HG02798 (cell line): ENCODE results near the gene FHIT.
A peak's percentile ranks its signal among the peaks of the same experiment; 100 is the strongest.

ENCODE experiments used
- ATAC-seq: cut with Tn5 transposase; IDR thresholded peaks from one replicate; pipeline ENCODE4 v1.9.1; 2021; ENCODE audit warnings: mild to moderate bottlenecking; ENCODE audit not compliant: unreplicated experiment, poor library complexity

Gene FHIT

DNA sequence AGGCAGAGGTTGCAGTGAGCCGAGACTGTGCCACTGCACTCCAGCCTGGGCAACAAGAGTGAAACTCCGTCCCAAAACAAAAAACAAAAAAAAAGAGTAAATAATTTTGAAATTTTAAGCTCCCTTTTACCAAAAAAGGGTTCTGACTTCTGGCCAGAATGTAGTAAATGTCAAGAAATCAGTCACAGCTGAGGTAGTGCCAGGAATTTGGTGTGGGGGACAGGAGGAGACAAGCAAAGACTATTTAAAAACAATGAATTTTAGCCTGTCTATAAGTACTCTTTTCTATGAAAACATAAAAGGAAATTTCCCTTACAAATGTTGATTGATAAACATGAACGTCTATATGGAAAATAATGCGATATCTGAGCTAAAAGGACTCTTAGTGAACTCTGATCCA is 363.7 kb downstream of the FHIT start:
- ATAC-seq = no peak

DNA sequence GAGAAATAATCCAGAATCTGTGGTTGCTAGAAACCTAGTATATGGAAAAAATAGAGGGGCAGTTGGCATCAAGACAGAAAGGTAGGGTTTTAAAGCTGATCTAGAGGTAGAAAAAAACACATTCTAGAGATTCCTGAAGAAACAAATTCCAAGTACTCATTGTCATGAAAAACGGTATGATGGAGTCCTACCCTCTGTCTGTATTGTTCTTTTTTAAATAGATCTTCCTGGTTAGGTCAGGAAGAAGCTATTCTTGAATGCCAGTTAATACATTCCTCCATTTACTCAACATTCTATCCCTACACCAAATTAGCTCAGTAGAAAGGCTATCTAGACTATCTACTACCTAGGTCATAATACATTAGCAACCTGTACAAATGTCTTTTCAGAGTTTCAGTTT is 364.7 kb downstream of the FHIT start:
- no peak for ATAC-seq

DNA sequence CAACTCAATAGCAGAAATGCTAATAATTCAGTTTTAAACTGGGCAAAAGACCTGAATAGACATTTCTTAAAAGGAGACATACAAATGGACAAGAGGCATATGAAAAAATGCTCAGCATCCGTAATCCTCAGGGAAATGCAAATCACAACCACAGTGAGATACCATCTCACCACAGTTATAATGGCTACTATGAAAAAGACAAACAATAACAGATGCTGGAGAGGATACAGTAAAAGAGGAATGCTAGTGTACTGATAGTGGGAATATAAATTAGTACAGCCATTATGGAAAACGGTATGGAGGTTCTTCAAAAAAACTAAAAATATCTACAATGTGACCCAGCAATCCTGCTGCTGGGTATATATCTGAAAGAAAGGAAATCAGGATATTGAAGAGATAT is 367.2 kb downstream of the FHIT start:
- no peak for ATAC-seq

DNA sequence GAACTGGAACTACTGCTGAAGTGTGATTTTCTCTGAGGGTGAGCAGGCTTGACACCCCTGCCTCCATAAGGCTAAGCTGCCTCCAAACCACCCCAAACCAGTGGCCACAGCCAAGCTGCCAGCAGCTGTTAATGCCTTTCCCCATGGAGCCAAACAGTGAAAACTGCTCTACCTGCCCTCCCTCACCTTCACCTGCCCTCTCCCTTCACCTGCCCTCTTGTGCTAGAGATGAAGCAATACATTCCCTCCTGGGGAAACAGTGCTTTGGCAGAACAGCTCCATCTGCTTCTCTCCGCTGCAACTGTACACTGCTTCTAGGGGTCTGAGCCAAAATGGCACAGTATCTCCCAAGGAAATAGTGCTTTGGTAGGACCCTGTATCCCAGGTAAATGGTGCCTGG is 374.1 kb downstream of the FHIT start:
- ATAC-seq = no peak

DNA sequence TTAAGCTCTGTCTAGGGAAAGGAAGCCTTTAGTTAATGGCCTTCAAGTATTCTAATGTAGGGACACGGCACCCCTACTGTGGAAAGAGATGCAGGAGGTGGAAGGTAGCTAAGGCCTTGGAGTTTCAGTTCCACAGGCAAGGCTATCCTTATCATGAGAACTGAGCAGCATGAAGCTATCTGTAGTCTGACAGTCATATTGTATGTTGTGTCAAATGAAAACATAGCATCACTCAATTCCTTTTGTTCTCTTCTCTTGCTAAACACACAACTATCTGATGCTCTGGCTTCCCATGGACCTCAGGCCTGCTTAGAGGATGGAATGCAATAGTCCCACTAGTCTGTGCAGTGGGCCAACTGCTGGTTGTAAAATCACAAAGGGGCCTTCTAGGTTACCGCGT is 380.9 kb downstream of the FHIT start:
- ATAC-seq = no peak

DNA sequence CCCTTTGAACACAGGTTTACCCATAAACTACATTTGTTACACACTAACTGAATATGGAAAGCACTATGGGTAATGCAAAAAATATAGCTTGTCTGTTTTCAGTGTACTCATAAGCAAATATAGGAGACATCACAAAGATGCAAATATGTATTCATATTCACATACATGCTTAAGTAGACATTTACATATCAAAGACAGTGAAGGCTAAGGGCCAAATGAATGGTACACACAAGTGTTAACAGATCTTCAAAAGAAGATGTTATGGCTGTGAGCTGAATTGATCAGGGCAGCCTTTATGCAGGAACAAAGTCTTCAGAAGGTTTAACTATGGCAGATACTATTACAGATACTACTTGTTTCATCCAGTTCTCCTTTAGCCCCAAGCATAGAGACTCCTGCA is 384.1 kb downstream of the FHIT start:
- no peak for ATAC-seq

DNA sequence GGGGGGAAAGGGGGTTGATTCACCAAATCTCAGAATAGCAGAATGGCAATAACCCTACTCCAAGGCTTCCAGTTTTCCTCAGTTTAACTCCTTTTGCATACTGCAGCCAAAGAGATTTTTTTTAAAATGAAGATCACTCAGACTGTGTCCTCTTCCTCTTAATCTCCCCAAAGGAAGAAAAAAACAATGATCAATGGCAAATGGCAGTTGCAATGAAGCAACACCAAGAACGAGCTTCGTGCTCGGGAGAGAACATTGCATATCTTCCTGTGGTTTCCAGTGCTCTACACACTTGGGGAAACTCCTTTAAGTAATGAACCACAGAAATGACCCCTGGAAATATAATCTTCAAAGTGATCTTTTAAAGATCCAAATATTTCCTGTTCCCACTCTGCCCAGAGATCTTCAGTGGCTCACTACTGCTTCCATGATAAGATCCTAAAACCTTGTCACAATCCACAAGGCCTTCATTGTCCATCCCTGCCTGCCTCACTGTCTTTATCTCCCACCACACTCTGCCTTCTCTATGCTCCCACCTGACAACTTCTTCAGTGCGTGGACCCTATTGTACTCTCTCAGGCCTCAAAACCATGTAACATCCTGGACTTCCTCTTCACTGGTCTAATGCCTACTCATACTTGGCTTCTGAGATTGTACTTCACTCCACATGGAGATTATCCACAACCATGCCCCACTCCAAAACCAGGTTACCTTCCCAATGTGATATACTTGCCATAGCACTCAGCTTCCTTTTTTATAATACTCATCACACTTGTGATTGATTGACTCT is 394.8 kb downstream of the FHIT start:
- ATAC-seq = no peak

DNA sequence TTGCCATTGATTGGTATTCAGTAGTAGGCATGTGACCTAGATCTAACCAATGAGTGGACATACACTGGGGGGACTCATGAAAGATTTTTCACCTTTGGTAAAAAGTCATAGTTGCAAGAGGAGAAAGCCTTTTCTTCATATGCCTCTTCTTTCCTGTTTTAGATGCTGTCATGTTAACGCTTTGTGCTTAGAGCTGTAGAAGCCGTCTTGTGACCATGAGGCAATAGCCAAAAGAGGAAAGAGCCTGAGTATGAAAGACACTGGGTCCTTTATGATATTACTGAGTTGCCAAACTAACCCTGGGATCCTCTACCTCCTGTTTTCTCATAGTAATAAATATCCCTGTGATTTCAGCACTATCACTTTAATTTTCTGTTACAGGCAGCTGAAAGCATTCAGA is 396.0 kb downstream of the FHIT start:
- ATAC-seq = no peak

DNA sequence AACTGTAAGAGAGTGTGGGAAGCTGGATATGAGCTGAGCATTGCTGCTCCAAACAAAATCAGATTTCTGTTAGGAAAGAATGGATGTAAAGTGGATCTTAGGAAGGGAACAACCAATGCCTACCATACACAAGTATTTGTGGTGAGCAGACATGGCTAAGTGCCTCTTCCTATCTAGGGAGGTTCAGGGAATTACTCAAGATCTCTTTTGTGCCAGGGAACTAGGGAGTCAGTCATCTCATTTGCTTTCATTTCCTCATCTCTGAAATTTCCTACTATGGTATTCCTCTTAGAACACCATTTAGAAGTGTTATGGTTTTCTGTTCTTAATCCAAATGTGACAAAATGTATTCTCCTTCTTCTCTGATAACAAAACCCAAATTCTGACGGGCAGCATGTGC is 396.5 kb downstream of the FHIT start:
- ATAC-seq = no peak

DNA sequence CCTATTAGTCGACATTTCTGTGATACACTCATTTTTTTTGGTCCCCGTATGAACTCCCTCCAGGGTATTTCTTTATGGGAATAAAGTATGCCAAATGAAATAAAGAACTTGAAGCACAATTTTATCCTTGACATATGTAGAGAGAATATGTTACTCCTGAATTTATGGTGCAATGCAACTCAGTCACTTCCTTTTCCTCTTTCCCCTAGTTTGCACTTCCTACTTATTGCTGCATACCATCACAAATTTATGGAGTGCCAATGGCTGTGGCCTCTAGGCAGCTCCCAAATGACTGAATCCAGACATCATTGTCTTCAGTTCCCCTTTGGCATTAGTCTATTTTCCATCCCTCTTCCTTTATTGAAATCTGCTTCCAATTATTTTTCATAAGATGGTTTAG is 403.5 kb downstream of the FHIT start:
- no peak for ATAC-seq

DNA sequence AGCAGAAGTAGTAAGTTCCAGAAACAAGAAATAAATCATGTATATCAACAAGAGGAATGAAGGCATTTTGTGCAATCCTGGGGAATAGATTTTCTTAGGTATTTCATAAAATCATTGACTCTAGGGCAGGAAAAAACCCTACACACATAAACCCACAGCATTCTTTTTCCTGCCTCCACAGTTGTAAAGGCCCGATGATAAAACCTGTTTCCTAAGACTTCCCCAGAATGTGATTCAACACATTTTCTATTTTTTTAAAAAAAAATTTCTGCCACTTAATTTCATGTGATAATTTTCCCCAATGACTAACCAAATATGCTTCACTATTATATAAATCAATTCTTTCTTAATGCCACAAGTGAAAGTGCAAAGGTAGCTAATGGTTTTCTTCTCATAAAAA is 407.0 kb downstream of the FHIT start:
- no peak for ATAC-seq

DNA sequence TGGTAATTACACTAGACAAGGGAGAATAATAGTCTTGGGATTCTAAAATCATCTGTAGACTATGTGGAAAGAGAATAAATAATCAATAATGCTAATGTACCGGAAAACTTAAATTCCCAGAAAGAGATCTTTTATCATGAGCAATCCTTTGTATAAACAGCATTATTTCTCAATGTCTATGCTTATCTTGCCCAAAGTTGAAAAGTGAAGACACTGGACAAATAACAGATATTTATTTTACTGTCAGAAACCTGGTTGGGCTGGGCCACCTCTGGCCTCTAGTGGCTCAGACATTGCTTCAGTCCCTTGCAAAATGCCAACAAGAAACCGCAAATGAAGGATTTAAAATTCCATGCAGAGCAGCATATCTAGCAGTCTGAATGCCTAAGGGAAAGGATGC is 409.9 kb downstream of the FHIT start:
- no peak for ATAC-seq

DNA sequence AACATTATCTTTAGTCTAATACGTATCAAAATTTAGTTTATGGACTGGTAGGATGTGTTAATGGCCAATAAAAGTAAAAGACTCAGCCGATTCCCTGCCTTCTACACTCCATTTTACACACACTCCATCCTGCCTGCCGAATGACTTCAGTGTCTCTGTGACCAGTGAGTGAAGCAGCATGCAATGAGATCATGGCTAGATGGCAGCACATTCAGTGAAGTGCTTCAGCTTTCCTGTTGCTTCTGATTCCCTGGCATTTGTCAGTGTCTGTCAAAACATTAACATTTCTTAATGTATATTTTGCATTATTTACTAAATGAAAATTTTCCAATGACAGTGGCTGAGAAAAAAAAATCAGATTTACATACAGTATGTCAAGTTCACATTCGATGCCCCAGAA is 412.0 kb downstream of the FHIT start:
- ATAC-seq = no peak

DNA sequence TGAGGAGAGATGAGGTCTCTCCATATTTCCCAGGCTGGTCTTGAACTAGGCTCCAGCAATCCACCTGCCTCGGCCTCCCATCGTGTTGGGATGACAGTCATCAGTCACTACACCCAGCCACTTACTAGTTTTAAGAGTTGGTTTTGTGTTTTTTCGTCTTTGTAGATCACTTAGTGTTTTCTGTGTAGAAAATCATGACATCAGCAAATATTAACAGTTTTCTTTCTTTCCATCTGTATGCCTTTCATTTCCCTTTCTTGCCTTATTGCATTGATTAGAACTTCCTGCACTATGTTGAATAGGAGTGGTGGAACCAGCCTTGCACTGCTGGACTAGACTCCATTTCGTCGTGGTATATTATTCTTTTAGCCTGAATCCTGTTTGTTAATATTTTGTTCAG is 415.5 kb downstream of the FHIT start:
- no peak for ATAC-seq

DNA sequence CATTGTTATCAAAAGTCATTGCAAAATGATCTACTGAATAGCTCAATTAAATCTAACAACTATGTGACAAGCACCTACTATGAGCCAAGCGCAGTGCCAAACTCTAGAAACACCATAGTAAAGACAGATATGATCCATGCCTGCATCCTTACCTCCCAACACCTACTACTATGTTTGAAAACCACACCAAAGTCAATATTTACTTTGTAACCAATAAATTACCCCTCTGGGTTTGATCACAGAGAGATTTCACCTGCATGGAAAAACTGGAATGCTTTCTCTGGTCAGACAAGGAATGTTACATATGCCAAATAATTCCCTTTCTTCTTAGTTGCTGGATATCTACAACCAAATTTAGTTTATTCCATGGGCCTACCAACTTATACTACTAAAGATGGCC is 422.2 kb downstream of the FHIT start:
- ATAC-seq = no peak

DNA sequence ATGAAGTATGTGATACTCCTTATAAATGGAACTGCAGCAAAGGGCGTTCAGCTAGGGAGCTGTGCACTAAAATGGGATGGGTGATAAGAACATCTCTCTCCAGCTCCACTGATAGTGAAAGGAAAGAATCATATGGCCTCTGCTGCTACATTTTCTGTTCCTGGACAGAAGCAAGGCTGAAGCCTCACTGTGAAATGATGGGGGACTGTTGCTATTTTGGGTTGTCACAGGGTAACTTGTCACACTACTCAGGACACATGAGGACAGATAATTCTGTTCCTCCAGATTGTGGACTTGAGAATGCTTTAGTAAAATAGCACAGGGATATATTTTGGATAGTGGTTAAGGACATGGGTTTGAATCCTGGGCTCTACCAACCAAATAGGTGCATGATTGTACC is 423.6 kb downstream of the FHIT start:
- no peak for ATAC-seq

DNA sequence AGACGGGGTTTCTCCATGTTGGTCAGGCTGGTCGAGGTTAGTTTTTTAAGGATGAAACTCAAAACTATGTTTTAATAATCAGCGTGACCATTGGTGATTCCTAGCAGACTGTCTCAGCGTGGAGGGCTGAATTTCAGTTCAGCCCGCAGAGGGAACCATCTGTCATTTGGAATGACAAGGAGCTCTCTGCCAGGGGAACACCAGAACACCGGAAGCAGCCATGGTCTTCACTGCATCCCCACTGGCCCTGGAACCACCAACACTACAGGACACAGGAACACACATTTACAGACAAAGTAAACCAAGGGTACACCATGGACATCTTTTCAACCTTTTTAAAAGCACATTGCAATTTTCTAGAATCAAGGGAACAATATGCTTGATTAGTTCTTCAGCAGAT is 424.7 kb downstream of the FHIT start:
- no peak for ATAC-seq

DNA sequence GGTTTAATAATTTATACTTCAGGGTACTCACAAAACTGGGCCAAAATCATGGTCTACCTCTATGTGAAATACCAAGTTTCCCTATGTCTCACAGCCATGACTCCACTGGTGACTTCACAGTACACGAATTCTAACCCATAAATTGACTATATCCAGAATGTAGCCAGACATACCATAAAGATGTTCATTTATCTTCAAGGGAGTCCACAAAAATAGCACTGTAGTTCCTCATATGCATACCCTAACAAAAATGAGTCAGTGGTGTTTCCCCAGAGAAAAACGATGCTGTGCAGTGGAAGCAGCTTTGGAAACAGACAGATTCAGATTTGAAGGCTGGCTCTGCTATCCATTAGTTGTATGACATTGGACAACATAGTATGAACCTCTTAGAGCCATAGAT is 438.8 kb downstream of the FHIT start:
- peak; percentile 49 for ATAC-seq

DNA sequence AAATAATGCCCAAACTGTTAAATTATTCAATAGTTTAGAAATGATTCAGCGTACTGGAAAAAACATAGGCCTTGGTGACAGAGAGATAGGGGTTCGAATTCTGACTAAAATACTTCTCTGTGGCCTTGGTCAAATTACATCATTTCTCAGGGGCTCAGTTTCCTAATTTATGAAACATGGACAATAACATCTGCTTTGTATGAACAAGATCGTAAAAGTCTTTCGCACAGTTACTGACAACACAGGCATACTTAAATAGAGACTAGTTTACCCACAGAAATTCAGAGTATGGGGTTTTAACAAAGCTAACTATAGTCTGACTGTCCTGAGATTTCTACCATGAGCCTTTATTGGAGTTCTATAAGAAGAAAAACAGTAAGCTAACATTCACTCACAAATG is 440.4 kb downstream of the FHIT start:
- ATAC-seq = no peak

DNA sequence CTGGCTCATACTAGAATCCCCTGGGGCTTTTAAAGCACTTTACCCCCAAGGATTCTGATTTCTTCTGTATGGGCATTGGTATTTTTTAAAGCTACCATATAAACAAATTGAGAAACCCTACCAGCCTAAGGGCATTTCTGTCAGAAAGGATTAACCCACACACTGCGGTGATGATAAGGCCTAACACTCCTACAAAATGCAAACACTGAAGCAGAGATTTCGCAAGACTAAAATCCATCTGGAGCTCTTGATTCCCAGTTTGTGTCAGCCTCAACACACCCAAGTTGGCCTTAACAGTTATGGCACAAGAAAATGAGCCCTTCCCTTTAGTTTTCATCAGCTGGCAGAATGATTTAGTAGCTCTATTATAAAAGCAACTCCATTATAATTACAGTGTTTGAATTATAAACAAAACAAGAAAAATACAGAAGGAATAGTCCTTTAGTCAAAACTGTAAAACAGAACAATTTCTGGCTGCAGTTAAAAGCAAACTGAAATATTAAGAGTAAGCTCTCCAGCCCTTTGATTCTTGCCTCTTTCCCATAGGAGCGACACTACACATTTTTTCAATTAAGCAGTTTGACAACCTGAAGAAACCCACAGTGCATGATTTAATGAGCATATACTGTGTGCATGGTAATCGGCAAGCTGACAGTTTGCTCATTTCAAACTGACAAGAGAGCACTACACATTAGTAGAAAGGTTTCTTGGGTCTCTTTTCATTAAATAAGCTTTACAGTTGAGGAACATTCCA is 441.2 kb downstream of the FHIT start:
- no peak for ATAC-seq

DNA sequence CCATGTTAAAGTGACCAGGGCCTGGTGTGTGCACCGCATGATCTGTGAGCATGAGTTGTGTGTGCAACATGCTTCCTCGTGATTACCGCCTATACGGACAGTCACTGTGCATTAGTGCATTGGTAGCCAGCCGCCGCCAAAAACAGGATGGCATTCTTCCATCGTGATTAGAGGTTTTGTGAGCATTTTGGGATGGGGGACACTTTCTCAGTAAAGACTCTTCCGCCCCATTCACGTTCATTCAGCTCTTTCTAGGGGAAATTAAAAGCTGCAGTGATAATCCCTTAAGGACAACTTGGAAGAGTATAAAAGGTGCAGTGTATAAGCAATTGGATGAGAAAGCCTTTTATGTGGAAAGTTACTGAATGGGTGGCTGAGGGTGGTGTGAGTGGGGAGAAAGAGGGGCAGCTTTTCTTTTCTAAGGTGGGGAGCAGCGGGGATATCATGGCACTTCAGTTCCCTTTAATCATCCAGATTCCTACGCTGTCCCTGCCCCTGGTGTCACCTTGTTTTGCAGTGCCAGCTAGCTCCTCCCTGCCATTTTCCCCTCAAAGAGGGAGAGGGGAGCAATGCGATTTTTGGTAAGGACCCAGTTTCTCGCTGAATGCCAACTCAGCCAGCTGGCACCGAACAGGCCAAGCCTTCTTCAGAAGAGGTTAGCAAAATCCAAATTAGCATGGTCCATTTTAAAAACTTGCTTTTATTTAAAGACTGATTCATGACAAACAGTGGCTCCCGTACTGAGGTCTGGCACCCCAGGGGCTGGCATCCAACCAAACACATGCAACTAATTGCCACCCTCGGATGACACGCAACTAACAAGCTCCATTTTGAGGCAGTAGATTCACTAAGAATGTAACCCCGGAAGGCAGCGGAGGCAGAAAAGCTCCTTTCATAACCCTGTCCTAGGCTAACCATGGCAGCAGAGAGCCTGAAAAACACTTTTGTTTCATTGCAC is 447.8 kb downstream of the FHIT start:
- ATAC-seq = no peak
